ENCODE data around the gene RAD51B.

The RAD51B gene

DNA sequence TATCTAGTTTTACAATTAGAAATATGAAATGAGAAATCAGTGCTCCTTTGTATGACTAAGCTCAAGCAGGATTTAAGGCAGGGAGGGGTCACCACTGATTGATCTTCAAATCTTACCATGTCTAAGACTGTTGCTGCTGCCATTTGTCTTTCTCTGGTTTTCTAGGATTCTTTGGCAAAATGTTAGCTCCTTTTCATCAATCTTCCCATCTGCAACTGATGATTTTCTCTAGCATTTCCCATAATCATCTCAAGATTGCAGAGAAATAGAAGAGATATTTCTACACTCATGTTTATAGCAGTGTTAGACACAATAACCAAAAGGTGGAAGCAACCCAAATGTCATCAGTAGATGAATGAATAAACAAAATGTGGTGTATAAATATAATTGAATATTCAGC, 175.0 kb downstream of the RAD51B start:
- Mint-ChIP-seq H3K4me3 (no peak overlapping the region), H3K27me3 (no peaks in the 10 kb centered on the region), H3K27ac (no peak overlapping the region), H3K36me3 (peaks cover 10% of the 10 kb centered on the region), H3K4me1 (no peaks in the 10 kb centered on the region), H3K9me3 (no peaks in the 10 kb centered on the region)
- no peak for ATAC-seq

DNA sequence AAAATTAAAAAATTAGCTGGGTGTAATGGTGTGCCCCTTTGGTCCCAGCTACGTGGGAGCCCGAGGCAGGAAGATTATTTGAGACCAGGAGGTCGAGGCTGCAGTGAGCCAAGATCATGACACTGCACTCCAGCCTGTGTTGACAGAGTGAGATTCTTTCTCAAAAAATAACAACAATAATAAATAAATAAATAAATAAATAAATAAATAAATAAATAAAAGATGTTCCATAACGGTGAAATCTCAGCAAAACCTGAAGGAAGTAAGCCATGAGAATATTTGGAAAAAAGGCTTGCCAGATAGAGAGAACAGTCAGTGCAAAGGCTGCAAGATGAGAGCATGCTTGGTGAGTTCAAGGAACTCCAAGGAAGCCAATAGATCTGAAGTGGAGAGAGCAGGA, 176.7 kb downstream of the RAD51B start:
- H3K9me3 Mint-ChIP-seq, result no peaks in the 10 kb centered on the region
- H3K36me3 Mint-ChIP-seq, result peaks cover 10% of the 10 kb centered on the region
- no peaks in the 10 kb centered on the region for H3K4me1 Mint-ChIP-seq
- H3K4me3 Mint-ChIP-seq, result no peak overlapping the region
- ATAC-seq, result no peak
- H3K27ac Mint-ChIP-seq, result no peak overlapping the region
- no peaks in the 10 kb centered on the region for H3K27me3 Mint-ChIP-seq

DNA sequence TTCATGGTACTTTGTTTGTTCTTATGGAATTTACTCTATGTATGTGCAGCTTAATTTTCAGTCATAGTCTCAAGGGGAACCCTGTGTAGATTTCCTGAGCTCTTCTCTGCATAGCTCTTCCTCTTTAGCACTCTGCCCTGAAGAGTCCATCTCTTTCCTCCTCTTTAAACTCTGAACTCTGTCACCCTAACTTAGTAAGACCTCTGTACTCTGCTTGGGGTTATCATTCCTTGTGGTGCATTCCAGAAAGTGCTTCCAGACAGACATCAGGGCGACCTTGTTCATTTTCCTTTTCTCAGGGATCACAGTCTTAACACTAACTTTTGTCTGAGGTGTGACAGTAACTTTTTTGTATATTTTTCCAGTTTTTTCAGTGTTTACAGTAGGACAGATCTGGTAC, 179.3 kb downstream of the RAD51B start:
- Mint-ChIP-seq H3K27me3 (no peaks in the 10 kb centered on the region), H3K4me3 (no peak overlapping the region), H3K9me3 (peaks cover 3% of the 10 kb centered on the region), H3K27ac (no peak overlapping the region), H3K4me1 (peaks cover 11% of the 10 kb centered on the region), H3K36me3 (peaks cover 15% of the 10 kb centered on the region)
- no peak for ATAC-seq

DNA sequence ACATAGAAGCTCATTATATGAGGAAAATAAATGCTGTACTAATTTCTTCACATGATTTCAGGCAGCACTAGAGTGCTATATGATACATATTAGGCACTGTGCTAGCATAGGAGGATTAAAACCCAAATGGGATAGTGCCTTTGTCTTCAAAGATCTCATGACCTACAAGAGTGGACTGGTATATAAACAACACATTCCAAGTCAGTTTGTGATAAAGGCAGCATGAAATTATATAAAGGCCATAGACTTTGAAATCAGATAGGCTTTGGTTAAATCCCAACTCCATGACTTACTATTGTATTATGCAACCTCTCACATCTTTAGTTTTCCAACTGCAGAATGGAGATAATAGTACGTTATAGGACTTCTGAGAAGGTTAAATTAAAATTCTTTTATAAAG, 179.7 kb downstream of the RAD51B start:
- Mint-ChIP-seq H3K36me3 (peaks cover 15% of the 10 kb centered on the region), H3K27ac (no peak overlapping the region)

DNA sequence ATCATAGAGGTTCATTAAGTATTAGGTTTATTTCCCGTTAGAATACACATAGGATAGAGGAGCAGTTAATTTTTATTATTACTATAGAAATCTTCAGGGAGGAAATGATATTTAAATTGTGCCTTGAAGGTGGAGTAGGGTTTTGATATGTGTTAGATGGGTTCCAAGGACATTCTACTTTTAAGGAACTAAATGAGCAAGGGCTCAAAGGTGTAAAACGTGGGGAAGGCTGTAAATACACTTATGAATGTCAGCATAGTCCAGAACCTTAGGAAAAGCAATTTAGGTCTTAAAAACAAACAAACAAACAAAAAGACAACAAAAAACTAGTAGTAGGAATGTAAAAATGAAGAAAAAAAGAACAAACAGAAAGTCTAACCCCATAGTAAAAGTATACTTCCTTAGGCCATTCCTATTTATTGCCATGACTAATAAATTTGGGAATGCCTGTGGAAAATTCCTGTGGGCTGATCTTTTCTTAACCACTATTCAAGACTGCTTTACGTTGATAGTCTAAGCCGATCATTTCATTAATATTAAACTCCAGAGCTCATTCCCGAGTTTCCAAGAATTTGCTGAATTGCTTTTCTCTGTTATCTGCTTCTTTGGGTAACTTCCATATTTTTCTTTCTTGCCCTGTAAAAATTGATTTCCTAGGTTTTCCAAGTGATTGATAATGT, 180.3 kb downstream of the RAD51B start:
- Mint-ChIP-seq H3K9me3 (peaks cover 3% of the 10 kb centered on the region), H3K27ac (no peak overlapping the region), H3K27me3 (no peaks in the 10 kb centered on the region), H3K36me3 (peaks cover 15% of the 10 kb centered on the region), H3K4me1 (peaks cover 11% of the 10 kb centered on the region), H3K4me3 (no peak overlapping the region)
- ATAC-seq, result no peak

More for the DNA sequence above, 179.7 kb downstream of the RAD51B start:
- Mint-ChIP-seq H3K27me3 (no peaks in the 10 kb centered on the region), H3K4me3 (no peak overlapping the region), H3K9me3 (peaks cover 3% of the 10 kb centered on the region), H3K4me1 (peaks cover 11% of the 10 kb centered on the region)
- no peak for ATAC-seq

DNA sequence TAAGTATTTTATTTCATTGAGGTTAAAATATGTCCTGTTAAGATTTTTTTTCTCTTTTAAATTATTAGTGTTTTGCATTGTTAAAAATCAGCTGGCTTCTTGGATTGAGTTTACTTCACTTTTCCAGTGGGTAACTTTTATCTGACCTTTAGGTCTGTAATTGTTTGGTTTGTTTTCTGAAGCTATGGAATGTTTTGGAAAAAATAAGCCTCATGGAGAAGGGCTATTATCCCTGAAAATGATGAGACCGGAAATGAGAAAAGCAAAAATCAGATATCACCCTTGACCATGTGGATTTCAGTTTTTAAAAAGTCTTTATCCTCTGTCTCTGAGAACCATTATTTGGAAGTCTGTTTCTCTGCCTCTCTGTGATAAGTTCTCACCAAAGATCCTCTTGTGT, 180.9 kb downstream of the RAD51B start:
- no peak overlapping the region for H3K27ac Mint-ChIP-seq
- no peak overlapping the region for H3K4me3 Mint-ChIP-seq
- H3K27me3 Mint-ChIP-seq, result no peaks in the 10 kb centered on the region
- peaks cover 3% of the 10 kb centered on the region for H3K9me3 Mint-ChIP-seq
- H3K36me3 Mint-ChIP-seq, result peaks cover 10% of the 10 kb centered on the region
- H3K4me1 Mint-ChIP-seq, result peaks cover 11% of the 10 kb centered on the region
- no peak for ATAC-seq

DNA sequence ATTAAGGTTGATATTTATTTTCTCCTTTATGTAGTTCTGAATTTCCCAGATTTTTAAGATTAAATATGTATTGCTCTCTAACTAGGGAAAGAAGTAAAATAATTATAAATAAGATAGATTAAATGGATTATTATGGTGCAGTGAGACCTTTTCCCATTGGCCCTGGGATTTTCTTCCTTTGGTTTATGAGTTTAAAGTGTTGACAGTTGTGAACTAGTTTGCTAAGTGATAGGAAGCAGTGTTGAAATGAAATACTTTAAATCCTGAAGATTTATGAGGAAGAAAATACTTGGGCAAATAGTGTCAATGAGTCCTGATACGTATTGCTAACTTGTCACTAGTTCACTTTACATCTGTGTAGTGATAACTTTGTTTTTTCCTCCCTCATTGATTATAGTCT, 188.9 kb downstream of the RAD51B start:
- ATAC-seq, result no peak
- Mint-ChIP-seq H3K4me3 (no peak overlapping the region), H3K4me1 (peaks cover 1% of the 10 kb centered on the region), H3K9me3 (no peaks in the 10 kb centered on the region), H3K27ac (no peak overlapping the region), H3K27me3 (no peaks in the 10 kb centered on the region), H3K36me3 (no peaks in the 10 kb centered on the region)

DNA sequence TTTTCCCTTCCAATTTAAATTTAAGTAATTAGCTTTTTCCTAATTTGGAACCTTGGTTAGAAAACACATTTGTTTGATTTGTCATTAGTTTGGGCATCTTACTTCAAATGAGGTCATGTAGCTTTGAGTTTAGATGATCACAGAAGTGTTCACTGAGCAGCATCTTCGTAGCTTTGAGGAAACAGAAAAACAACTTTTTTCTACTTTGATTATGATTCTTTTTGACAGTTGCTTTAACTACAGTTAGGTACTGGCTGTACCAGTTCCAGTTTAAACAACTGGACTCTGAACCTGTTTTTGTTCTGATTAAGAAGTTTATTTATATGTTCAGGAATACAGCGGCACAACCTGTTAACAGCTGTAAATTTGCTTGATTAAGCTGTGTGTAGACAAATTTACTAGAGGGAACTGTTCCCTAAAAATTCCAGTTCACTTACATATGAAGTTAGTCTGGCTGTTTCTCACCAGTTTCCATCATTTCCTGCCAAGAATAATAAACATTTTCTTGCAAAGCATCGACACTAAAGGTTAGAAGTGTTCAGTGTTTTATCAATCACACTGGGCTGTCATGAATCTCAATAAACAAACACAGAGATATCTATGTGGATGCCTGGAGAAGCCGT, 191.9 kb downstream of the RAD51B start:
- no peaks in the 10 kb centered on the region for H3K4me1 Mint-ChIP-seq
- H3K27ac Mint-ChIP-seq, result no peak overlapping the region
- no peaks in the 10 kb centered on the region for H3K27me3 Mint-ChIP-seq
- H3K4me3 Mint-ChIP-seq, result no peak overlapping the region
- H3K36me3 Mint-ChIP-seq, result peaks cover 6% of the 10 kb centered on the region
- ATAC-seq, result no peak
- H3K9me3 Mint-ChIP-seq, result peaks cover 3% of the 10 kb centered on the region

DNA sequence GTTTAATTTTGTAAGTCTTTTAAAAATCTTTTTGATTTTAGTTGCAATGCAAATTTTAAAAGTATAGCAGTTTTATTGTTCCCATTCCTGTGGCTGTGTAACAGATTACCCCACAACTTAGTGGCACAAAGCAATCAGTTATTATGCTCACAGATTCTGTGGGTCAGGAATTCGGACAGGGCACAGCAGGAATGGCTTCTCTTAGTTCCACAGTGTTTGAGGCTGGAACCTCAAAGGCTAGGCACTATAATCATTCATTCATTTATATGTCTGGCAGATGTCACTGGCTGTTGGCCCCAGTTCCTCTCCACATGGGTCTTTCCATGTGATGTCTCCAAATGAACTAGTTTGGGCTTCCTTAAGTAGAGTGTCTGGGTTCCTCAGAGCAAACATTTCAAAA, 193.3 kb downstream of the RAD51B start:
- ATAC-seq, result no peak
- Mint-ChIP-seq H3K27ac (no peak overlapping the region), H3K27me3 (no peaks in the 10 kb centered on the region), H3K4me3 (no peak overlapping the region), H3K4me1 (no peaks in the 10 kb centered on the region), H3K9me3 (peaks cover 3% of the 10 kb centered on the region), H3K36me3 (peaks cover 6% of the 10 kb centered on the region)

DNA sequence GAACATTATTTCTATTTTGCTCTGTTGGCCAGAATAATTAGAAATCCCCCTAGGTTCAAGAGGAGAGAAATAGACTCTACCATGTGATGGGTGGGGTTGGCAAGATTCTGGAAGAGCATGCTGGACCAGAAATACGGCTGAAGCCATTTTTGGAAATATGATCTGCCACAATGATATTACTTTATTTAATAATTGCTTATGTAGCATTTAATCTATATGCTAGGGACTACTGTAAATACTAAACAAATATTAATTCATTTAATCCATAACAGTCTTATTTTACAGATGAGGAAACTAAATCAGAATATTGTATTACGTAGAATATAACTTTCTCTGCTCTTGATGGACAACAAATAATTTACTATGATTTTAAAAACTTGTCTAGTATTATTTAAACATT, 193.7 kb downstream of the RAD51B start:
- Mint-ChIP-seq H3K27ac (no peak overlapping the region), H3K36me3 (peaks cover 6% of the 10 kb centered on the region), H3K9me3 (peaks cover 3% of the 10 kb centered on the region), H3K4me3 (no peak overlapping the region), H3K27me3 (no peaks in the 10 kb centered on the region), H3K4me1 (no peaks in the 10 kb centered on the region)
- ATAC-seq, result no peak

DNA sequence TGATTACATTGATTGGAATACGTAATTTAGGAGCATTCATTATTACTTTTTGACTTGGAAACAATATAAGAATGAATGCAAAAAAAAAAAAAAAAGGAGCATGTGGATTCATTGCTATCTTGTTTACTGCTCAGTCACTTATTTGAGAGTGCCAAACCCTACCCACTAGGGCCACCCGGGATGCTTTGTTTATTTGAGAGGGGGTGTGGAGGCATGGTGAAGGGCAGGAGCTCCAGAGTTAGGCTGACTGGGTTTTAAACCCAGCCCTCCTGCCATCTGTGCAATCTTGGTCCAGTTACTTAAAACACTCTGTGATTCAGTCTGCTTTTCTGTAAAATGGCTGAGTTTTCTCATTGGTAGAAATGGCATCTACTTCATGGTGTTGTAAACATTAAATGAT, 195.2 kb downstream of the RAD51B start:
- H3K4me1 Mint-ChIP-seq, result no peaks in the 10 kb centered on the region
- H3K36me3 Mint-ChIP-seq, result peaks cover 6% of the 10 kb centered on the region
- no peaks in the 10 kb centered on the region for H3K27me3 Mint-ChIP-seq
- H3K9me3 Mint-ChIP-seq, result peaks cover 3% of the 10 kb centered on the region
- no peak for ATAC-seq
- H3K4me3 Mint-ChIP-seq, result no peak overlapping the region
- H3K27ac Mint-ChIP-seq, result no peak overlapping the region

DNA sequence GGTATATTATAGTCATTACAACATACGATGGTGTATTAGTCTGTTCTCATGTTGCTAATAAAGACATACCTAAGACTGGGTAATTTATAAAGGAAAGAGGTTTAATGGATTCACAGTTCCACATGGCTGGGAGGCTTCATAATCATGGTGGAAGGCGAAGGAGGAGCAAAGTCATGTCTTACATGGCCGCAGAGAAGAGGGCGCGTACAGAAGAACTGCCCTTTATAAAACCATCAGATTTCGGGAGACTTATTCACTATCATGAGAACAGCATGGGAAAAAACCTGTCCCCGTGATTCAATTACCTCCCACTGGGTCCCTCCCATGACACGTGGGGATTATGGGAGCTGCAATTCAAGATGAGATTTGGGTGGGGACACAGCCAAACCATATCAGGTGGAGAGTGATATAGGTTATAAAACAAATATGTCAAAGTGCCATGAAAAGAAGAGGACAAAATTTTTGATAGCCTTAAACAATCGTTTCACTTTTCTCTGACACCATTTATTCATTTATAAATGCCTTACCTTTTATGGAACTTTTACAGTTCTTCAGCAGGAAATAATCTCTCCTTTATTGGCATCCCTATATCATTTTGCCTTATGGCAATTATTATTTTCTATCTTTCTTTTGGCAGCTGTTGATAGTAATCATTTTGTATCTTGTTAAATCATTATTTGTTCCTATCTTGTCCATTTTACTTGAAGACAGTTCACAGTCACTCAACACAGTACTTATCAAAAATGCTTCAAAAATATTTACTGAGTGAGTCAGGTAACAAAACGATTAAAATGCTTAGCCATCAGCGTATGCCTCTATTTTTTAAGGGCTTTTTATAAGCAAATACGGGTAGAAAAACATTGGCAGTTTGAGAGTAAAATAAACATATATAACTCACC, 196.0 kb downstream of the RAD51B start:
- peaks cover 1% of the 10 kb centered on the region for H3K4me1 Mint-ChIP-seq
- no peak overlapping the region for H3K27ac Mint-ChIP-seq
- H3K4me3 Mint-ChIP-seq, result no peak overlapping the region
- ATAC-seq, result no peak
- no peaks in the 10 kb centered on the region for H3K27me3 Mint-ChIP-seq
- peaks cover 3% of the 10 kb centered on the region for H3K9me3 Mint-ChIP-seq
- peaks cover 6% of the 10 kb centered on the region for H3K36me3 Mint-ChIP-seq

DNA sequence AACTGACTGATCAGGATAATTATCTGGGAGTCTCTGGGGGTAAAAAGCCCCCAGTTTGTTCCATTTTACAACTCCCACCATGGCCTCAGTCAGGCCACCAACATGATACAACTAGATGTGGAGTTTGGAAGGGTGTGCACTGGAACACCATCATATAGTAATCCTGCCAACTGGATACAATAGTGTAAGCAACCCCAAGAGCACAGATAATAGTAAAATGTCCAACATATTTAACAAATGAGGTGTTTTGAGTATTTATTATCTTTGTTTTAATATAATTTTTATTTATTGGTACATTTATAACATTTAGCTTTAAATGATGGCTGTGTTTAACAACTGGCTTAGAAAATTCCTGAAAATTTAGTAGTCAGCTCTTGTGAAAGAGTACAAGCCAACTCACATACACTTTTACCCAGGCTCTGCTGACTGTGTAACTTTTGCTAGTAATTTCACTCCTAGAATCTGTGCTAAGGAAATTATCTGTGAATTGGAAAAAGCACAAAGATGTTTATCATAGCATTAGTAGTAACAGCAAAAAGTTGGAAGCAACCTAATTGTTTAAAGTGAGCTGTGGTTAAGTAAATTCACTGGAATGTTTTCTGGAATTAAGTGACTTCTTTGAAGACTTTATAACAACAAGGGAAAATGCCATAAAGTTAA, 196.8 kb downstream of the RAD51B start:
- peaks cover 6% of the 10 kb centered on the region for H3K36me3 Mint-ChIP-seq

DNA sequence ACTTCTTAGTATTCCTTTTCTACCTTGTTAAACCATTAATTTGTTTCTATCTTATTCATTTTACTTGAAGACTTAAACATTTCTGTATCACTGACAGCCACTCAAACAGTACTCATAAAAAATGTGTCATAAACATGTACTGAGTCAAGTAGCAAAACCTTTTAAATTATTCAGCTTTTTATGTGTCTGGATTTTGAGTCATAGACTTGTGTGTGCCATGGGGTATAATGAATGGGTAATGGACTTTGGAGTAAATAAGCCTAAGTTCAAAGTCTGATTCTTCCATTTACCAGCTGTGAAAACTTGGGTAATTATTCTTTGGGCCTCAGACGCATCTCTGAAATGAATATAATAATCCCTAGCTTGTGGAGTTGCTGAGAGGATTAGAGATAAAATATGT, 199.0 kb downstream of the RAD51B start:
- Mint-ChIP-seq H3K4me3 (no peak overlapping the region), H3K27me3 (no peaks in the 10 kb centered on the region), H3K9me3 (peaks cover 15% of the 10 kb centered on the region), H3K27ac (no peak overlapping the region), H3K4me1 (peaks cover 12% of the 10 kb centered on the region), H3K36me3 (peaks cover 23% of the 10 kb centered on the region)
- ATAC-seq, result no peak

More for the DNA sequence above, 196.8 kb downstream of the RAD51B start:
- H3K4me3 Mint-ChIP-seq, result no peak overlapping the region
- H3K27ac Mint-ChIP-seq, result no peak overlapping the region
- H3K27me3 Mint-ChIP-seq, result no peaks in the 10 kb centered on the region
- ATAC-seq, result no peak
- H3K4me1 Mint-ChIP-seq, result peaks cover 9% of the 10 kb centered on the region
- peaks cover 3% of the 10 kb centered on the region for H3K9me3 Mint-ChIP-seq

DNA sequence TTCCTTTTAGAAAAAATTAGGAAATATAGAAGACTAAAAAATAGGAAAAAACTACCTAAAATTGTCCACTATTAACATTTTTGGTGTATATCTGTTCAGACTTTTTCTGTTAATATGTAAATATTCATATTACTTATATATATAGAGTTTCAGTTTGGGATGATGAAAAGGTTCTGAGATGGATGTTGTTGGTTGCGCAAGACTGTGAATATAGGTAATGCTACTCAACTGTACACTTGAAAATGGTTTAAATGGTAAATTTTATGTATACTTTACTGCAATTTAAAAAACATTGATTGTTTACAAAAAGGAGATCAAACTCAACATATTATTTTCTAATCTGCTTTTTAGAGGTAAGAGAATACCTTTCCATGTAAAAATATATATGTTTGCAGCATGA, 200.9 kb downstream of the RAD51B start:
- Mint-ChIP-seq H3K9me3 (peaks cover 13% of the 10 kb centered on the region), H3K27me3 (no peaks in the 10 kb centered on the region), H3K4me1 (peaks cover 12% of the 10 kb centered on the region), H3K27ac (no peak overlapping the region), H3K4me3 (no peak overlapping the region), H3K36me3 (peaks cover 22% of the 10 kb centered on the region)
- ATAC-seq, result no peak
